Fibroblast of skin of left biceps (primary cell): ENCODE measurements around the gene GPX3.

Experiments used
- DNase-seq, 2 experiments: peaks; one replicate each; pipeline ENCODE4 v3.0.0-alpha.2; 2013; ENCODE audit warnings: low read depth in 2 of 2

The GPX3 gene, protein sequence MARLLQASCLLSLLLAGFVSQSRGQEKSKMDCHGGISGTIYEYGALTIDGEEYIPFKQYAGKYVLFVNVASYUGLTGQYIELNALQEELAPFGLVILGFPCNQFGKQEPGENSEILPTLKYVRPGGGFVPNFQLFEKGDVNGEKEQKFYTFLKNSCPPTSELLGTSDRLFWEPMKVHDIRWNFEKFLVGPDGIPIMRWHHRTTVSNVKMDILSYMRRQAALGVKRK

DNA sequence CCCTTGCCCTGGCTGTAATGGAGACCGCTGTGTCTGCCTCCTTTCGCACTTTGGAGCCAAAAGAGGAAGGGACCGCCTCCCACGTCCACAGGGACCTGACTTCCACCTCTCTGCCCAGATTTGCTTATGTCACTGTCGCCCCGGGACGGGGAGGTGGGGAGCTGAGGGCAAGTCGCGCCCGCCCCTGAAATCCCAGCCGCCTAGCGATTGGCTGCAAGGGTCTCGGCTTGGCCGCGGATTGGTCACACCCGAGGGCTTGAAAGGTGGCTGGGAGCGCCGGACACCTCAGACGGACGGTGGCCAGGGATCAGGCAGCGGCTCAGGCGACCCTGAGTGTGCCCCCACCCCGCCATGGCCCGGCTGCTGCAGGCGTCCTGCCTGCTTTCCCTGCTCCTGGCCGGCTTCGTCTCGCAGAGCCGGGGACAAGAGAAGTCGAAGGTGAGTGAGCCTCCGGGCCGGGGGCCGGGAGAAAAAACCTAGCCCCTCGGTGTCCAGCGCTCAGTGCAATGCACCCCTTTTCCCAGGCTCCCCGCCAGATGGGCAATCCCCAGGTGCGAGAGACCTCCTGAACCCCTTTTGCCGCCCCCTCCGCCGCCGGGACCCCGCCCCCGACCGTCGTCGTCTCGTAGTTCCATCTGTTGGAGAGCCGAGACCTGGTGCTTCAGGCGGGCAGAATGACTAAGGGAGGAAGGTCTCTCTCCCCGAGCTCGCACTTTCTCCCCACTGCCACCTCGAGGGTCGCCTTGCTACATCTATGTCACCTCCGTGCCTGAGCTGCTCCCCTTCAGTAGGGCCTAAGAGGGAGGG, at the start of gene GPX3:
GPX3 (plus strand) TSS at position 288 of the 807 bp plus-strand sequence; CDS start at position 352, 64 bp downstream.
- no peak for DNase-seq

DNA sequence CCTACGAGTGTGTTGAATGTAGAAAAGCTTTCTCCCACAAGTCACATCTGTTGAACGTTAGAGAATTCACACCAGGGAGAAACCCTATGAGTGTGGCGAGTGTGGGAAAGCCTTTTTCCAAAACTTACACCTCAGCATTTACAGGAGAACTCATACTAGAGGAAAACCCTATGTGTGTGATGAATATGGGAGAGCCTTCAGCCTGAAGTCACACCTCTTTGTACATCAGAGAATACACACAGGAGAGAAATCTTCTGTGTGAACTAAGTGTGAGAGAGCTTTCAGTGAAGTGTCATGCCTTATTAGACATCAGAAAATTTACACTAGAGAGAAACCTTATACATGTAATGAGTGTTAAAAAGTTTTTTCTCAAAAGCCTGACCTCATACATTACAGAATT, 41.8 kb upstream of the GPX3 start:
- DNase-seq = no peak

- no peak for DNase-seq
Observed at GRCh38 chr5:150987746-150988145, 32.6 kb upstream of the GPX3 start.

- no peak for DNase-seq
Observed at GRCh38 chr5:150989695-150990094, 30.7 kb upstream of the GPX3 start.

- DNase-seq = no peak
Observed at GRCh38 chr5:150992705-150993104, 27.7 kb upstream of the GPX3 start.

DNA sequence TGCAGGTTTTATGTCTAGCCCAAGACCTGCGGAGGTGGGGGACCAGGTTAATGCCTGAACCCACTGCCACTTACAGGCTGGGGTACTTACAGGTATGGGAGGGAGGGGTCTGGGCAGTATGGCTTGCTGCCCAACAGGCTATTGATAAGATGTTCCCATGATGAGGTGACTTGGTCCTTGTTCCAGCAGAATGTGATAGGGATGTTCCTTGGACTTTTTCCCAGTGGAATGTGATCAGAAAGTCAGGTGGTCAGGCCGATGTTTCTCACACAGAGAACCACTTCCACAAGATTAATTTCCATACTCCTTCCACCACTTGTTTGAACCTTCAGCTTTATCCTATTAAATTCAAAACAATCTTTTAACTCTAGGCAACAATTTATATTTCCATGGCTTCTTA, 27.0 kb upstream of the GPX3 start:
- DNase-seq = no peak

DNA sequence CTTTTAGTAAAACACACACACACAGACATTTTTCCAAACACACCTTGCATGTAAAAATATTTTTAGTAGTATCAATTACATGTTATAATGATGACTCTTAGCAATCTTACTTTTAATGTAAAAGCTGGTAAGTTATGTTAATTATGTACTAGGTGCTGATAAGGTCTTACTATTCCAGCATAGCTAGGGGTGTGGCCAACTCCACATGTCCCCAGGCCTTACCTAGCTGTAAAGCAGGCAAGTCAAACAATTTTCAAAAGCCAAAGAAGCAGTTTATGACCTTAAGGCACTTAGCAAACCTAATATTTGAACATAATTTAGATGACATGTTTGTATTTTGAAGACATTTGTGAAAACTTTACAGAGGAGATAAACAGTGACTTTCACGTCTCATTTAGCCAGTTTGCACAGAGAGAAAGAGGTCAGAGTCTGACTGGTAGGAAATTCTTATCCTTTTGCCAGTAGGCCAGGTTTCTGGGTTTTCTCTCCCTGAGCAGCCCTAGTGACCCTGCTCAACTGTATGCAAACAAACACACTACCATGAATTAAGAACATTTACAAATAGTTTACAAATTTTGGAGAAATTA, 26.5 kb upstream of the GPX3 start:
- DNase-seq = no peak

- DNase-seq = no peak
Observed at GRCh38 chr5:150999704-151000442, 20.5 kb upstream of the GPX3 start.

- no peak for DNase-seq
Observed at GRCh38 chr5:151001436-151001835, 19.0 kb upstream of the GPX3 start.

DNA sequence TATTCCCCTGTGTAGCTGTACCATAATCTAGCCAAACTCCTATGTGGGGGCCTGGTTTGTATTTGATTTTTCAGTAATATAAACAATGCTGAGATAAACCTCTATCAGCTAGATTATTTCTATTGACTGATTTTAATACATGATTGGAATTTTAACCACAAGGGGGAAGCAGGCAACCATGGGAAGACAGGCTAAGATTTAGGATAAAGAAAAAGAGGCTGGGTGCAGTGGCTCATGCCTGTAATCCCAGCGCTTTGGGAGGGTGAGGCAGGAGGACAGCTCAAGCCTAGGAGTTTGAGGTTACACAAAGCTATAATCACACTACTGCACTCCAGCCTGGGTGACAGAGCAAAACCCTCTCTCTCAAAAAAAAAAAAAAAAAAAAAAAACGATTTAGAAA, 18.1 kb upstream of the GPX3 start:
- no peak for DNase-seq

DNA sequence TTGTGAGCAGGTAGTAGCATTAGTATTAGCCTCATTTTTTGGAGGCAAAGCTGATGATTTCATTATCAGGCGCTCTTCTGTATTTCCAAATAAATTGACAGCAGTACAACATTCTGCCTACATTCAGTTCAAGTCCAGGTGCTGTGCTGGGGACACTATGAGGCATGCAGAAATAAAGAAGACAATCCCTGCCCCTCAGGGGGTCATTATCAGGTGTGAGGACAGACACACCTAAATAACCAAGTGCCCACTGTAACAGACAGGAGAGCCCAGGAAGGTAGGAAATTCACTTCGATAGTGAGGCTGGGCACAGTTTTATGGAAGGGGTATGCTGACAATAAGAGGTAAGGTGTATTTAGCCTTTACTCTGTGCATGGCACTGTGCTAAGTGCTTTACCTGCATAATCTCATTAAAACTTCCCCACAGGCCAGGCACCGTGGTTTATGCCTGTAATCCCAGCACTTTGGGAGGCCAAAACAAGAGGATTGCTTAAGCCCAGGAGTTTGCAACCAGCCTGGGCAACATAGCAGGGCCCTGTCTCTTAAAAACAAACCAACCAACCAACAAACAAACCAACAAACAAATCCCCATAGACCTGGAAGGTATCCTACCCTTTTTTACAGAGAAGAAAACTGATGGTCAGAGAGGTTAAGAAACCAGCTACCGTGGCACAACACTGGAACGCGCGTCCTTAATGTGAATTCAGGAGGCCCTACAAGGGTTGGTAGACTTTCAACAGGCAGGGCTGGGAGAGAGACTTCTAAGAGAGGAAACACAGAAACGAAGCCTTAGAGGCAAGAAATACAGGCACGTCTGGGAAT, 17.5 kb upstream of the GPX3 start:
- DNase-seq = no peak

GRCh38 chr5:151003503-151003860, 16.9 kb upstream of the GPX3 start:
- DNase-seq = no peak

GRCh38 chr5:151004499-151004898, 15.9 kb upstream of the GPX3 start:
- no peak for DNase-seq

DNA sequence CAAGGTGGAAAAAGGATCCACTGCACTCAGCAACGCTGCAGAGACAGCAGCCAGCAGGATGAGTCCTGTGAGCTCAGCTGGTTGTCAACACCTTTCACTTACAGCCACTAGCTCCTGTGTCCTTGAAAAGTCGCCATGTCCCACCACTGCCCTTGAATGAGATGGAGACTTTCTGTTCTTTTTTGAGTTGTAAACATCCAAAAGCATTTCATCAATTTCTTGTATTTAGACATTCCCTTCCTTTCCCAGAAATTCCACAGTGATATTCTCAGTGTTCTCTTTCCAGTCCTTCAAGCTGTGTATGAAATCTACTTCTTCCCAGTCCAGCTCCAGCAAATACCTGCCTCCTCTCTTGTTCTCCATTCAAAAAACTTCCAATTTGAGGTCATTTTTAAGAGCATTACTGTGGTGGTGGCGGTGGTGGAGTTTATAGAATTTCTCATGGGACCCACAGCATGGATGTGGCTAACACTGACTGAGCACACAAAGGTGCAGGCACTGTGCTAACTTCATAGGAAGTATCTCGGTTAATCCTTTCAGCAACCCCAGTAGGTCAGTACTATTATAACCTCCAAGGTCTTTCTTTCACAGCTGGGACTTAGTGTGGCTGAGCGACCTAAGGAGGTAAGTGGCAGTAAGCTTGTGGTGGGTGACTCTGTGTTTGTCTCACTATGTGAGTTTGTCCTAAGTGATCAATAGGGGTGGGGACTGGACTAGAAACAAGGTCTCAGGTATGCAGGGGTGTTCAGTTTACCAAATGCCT, 15.0 kb upstream of the GPX3 start:
- no peak for DNase-seq

GRCh38 chr5:151005950-151006576, 14.3 kb upstream of the GPX3 start:
- no peak for DNase-seq

DNA sequence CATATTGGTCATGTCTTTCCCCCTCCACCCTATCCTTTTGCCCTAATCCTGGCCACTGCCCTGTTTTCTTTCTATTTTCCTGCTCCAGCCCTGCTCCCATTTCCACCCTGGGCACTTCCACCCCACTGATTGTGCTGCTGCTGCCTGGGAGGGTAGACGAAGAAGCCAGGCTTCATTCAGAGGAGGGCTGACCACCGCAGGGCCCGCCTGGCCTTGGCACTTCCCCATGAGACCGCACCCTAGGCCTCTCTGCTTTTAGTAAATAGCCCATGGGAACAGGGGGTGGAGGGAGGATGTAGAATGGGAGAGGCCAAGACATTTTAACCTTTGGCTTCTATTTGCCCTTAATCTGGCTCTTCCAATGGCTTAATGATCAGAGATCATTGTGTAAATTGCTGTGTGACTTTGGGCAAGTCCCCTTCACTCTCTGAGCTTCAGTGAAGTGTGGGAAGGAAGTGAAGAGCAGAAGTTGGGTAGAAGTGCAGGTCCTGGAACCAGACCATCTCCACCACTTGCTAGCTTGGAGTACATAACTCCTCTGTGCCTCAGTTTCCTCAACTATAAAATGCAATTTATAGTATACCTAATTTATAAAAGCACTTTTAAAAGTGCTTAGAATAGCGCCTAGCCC, 13.6 kb upstream of the GPX3 start:
- DNase-seq = no peak

DNA sequence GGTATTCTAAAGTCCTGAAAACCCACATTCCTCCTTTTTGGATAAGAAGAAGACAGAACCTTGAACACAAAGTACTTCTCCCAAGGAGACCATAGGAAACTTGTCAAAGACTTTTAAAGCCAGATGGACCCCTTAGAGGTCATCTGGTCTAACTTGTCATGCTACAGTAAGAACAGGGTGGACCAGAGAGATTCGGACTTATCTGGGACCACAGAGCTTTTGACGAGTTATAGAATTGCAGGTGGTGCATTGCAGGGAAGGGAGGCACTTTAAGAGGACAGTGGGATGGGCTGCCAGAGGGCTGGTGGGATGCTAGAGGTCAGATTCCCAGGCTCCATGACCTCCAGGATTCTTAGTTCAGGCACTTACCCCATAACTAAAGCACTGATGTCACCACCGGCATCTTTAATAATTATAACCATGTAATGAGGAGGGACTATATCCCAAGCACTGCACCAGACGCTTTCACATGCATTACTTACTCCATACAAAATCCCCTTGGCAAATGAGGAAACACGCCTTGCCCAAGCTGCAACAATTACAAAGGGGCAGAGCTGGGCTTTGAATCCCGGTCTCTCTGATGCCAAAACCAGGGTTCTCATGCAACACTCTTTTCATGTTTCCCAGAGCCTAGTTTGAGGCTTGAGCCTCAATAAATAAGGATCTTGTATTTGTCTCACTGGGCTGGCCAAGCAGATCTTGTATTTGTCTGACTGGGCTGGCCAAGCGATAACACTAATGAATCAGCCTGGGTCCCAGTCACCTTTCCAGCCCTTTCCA, 12.8 kb upstream of the GPX3 start:
- DNase-seq = no peak

- no peak for DNase-seq
Observed at GRCh38 chr5:151008210-151008491, 12.2 kb upstream of the GPX3 start.

GRCh38 chr5:151008906-151009305, 11.5 kb upstream of the GPX3 start:
- no peak for DNase-seq
